Nephron (organoid): ENCODE results near the gene KIAA1217.

Experiments used
- H3K27ac Mint-ChIP-seq, 3 experiments: 2 replicates each; pipeline ENCODE4 v1.8.0; 2020; ENCODE audit warnings: mixed read lengths in 3 of 3, mild to moderate bottlenecking in 2 of 3, moderate library complexity in 1 of 3
- H3K27me3 Mint-ChIP-seq: 2 replicates; pipeline ENCODE4 v1.8.0; 2021; ENCODE audit warnings: low read depth, mild to moderate bottlenecking, moderate library complexity, mixed read lengths
- H3K36me3 Mint-ChIP-seq: 2 replicates; pipeline ENCODE4 v1.8.0; 2020; ENCODE audit warnings: low read depth, mixed read lengths
- H3K4me1 Mint-ChIP-seq: 2 replicates; pipeline ENCODE4 v1.8.0; 2020; ENCODE audit warnings: mixed read lengths
- H3K4me3 Mint-ChIP-seq, 3 experiments: 2 replicates each; pipeline ENCODE4 v1.8.0; 2020; ENCODE audit warnings: mild to moderate bottlenecking in 3 of 3, mixed read lengths in 3 of 3, moderate library complexity in 2 of 3
- H3K9me3 Mint-ChIP-seq: 2 replicates; pipeline ENCODE4 v1.8.0; 2020; ENCODE audit warnings: mixed read lengths
- CTCF ChIP-seq, 3 experiments: fragments of 200-600 bp; sonication (generic); IDR thresholded peaks; one replicate each; pipeline ENCODE4 v1.5.0; 2021; ENCODE audit warnings: antibody characterized with exemption in 3 of 3; ENCODE audit not compliant: unreplicated experiment in 3 of 3

The KIAA1217 gene

GRCh38 chr10:24569330-24569796, 360.4 kb downstream of the KIAA1217 start:
- Mint-ChIP-seq H3K9me3 (no peaks in the 10 kb centered on the region), H3K27ac (no peak overlapping the region), H3K27me3 (no peaks in the 10 kb centered on the region), H3K36me3 (no peaks in the 10 kb centered on the region), H3K4me1 (no peaks in the 10 kb centered on the region), H3K4me3 (no peak overlapping the region)
- TF ChIP-seq CTCF (IDR thresholded peaks at IDR 0.05; ENCODE audit: unreplicated experiment in 3 of 3) = no peak

GRCh38 chr10:24569828-24570657, 361.1 kb downstream of the KIAA1217 start:
- H3K27ac Mint-ChIP-seq = no peak overlapping the region
- H3K4me1 Mint-ChIP-seq = no peaks in the 10 kb centered on the region
- H3K27me3 Mint-ChIP-seq = no peaks in the 10 kb centered on the region
- no peaks in the 10 kb centered on the region for H3K9me3 Mint-ChIP-seq
- no peak overlapping the region for H3K4me3 Mint-ChIP-seq
- no peak for TF ChIP-seq CTCF (IDR thresholded peaks at IDR 0.05; ENCODE audit: unreplicated experiment in 3 of 3)
- H3K36me3 Mint-ChIP-seq = no peaks in the 10 kb centered on the region

- TF ChIP-seq CTCF (IDR thresholded peaks at IDR 0.05; ENCODE audit: unreplicated experiment in 3 of 3) = no peak
- Mint-ChIP-seq H3K4me3 (no peak overlapping the region), H3K27me3 (no peaks in the 10 kb centered on the region), H3K27ac (no peak overlapping the region), H3K9me3 (no peaks in the 10 kb centered on the region), H3K36me3 (no peaks in the 10 kb centered on the region), H3K4me1 (no peaks in the 10 kb centered on the region)
These were observed 361.9 kb downstream of the KIAA1217 start for GRCh38 chr10:24570658-24571426.

GRCh38 chr10:24571870-24572450, 363.0 kb downstream of the KIAA1217 start:
- Mint-ChIP-seq H3K4me1 (no peaks in the 10 kb centered on the region), H3K36me3 (no peaks in the 10 kb centered on the region), H3K27me3 (no peaks in the 10 kb centered on the region), H3K27ac (no peak overlapping the region), H3K9me3 (no peaks in the 10 kb centered on the region), H3K4me3 (no peak overlapping the region)
- no peak for TF ChIP-seq CTCF (IDR thresholded peaks at IDR 0.05; ENCODE audit: unreplicated experiment in 3 of 3)

GRCh38 chr10:24574161-24574560, 365.2 kb downstream of the KIAA1217 start:
- no peak for TF ChIP-seq CTCF (IDR thresholded peaks at IDR 0.05; ENCODE audit: unreplicated experiment in 3 of 3)
- Mint-ChIP-seq H3K4me1 (no peaks in the 10 kb centered on the region), H3K36me3 (no peaks in the 10 kb centered on the region), H3K27me3 (no peaks in the 10 kb centered on the region), H3K4me3 (no peak overlapping the region), H3K9me3 (no peaks in the 10 kb centered on the region), H3K27ac (no peak overlapping the region)
